ACC112 (cell line): ENCODE measurements around the gene SYNDIG1.

ENCODE experiments used
- H2AFZ ChIP-seq: fragments of 200-600 bp; sonication (generic); one replicate; pipeline ENCODE4 v1.6.0; 2017; ENCODE audit warnings: antibody characterized with exemption, low read length; ENCODE audit not compliant: unreplicated experiment
- H3K27ac ChIP-seq: fragments of 200-600 bp; sonication (generic); 2 replicates; pipeline ENCODE4 v1.5.1; 2014; ENCODE audit warnings: low read depth, mild to moderate bottlenecking, antibody characterized with exemption, low read length, moderate library complexity
- H3K27me3 ChIP-seq: fragments of 200-600 bp; sonication (generic); 2 replicates; pipeline ENCODE4 v1.6.1; 2014; ENCODE audit warnings: mild to moderate bottlenecking, antibody characterized with exemption, low read length, moderate library complexity, mixed read lengths; ENCODE audit not compliant: insufficient read depth
- H3K36me3 ChIP-seq: fragments of 200-600 bp; sonication (generic); 2 replicates; pipeline ENCODE4 v1.6.1; 2016; ENCODE audit warnings: mild to moderate bottlenecking, antibody characterized with exemption, low read length, moderate library complexity, mixed read lengths; ENCODE audit not compliant: insufficient read depth
- H3K4me1 ChIP-seq: fragments of 200-600 bp; sonication (generic); one replicate; pipeline ENCODE4 v1.6.1; 2016; ENCODE audit warnings: low read length, mixed read lengths; ENCODE audit not compliant: insufficient read depth, unreplicated experiment, control insufficient read depth
- H3K4me3 ChIP-seq: fragments of 200-600 bp; sonication (generic); 2 replicates; pipeline ENCODE4 v1.5.1; 2014; ENCODE audit warnings: mild to moderate bottlenecking, low read depth, low read length
- H3K79me2 ChIP-seq: fragments of 200-600 bp; sonication (generic); one replicate; pipeline ENCODE4 v1.6.0; 2016; ENCODE audit warnings: low read length; ENCODE audit not compliant: control insufficient read depth, unreplicated experiment, insufficient read depth

The SYNDIG1 gene

DNA sequence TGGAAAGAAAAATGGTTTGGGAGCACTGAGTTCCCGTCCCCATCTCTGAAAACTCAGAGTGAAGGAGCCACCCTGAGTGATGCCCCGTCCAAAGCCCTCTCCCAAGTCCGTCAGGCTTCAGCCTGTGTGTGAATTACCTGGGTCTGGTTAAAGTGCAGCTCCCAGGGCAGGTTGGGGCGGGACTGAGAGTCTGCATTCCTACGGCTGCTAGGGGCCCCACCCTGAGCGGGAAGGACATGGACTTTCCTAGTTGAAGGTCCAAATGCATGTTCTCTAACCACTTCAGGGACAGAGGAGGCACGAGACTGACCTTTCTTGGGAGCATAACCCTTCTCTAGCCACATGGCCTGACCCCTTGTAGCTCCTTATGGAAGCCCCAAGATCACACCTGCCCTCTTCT lies 97.2 kb downstream of the SYNDIG1 start:
- no peak overlapping the region for H3K27ac ChIP-seq
- no peaks in the 10 kb centered on the region for H3K4me1 ChIP-seq
- H3K79me2 ChIP-seq = no peaks in the 10 kb centered on the region
- no peaks in the 10 kb centered on the region for H3K27me3 ChIP-seq
- no peak overlapping the region for H3K4me3 ChIP-seq
- H3K36me3 ChIP-seq = no peaks in the 10 kb centered on the region
- no peak overlapping the region for H2AFZ ChIP-seq

DNA sequence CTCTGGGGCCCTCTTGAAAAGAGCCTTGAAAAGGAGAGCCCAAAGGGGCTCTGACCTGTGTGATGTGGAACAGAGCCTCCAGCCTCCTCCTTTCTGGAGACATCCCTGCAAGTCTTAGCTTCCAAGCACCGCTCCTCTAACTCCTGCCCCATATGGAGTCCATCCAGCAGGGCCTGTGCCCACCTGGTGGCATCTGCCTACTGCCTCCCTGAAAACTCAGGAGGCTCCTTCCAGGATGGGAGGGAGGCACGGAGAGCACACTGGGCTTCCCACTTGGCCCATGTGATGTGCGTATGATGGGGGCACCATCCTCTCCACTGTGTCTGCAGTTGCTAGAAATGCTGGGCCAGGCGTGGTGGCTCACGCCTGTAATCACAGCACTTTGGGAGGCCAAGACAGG lies 98.1 kb downstream of the SYNDIG1 start:
- Histone ChIP-seq H3K27me3 (no peaks in the 10 kb centered on the region), H3K4me1 (no peaks in the 10 kb centered on the region), H3K4me3 (no peak overlapping the region), H3K79me2 (no peaks in the 10 kb centered on the region), H2AFZ (no peak overlapping the region), H3K36me3 (no peaks in the 10 kb centered on the region), H3K27ac (no peak overlapping the region)

DNA sequence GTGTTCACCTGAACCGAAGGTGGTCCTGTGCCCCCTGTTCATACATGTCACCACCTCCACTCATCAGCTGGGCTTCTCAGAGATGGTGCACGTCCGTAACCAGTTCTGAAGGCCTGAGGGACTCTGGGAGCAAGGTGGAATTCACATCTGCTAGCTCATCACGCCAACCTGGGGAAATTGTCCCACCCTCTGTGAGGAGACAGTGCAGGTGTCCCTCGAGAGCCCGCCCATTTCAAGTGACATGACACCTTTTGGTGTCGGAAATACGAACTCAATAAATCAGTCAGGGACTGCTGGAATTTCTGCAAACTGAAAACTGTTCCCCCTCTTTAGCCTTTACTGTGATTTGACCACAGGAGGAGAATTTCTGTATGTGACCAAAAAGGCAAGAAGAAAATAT lies 99.4 kb downstream of the SYNDIG1 start:
- Histone ChIP-seq H2AFZ (no peak overlapping the region), H3K79me2 (no peaks in the 10 kb centered on the region), H3K36me3 (no peaks in the 10 kb centered on the region), H3K4me3 (no peak overlapping the region), H3K27me3 (no peaks in the 10 kb centered on the region), H3K27ac (no peak overlapping the region), H3K4me1 (no peaks in the 10 kb centered on the region)

DNA sequence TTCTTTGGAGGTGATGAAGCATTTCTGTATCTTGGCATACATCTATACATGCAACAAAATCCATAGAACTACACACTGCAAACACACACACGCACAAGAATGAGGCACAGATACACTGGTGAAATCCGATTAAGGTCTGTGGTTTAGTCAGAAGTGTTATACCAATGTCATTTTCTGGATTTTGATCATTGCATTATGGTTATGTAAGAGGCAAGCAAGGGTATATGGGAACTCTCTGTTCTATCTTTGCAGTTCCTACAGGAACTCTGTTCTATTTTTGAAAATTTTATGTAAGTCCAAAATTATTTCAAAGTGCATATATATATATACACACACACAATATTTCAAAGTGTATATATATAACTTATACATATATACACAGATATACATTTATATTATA lies 101.7 kb downstream of the SYNDIG1 start:
- Histone ChIP-seq H3K27ac (no peak overlapping the region), H2AFZ (no peak overlapping the region), H3K4me3 (no peak overlapping the region), H3K4me1 (no peaks in the 10 kb centered on the region), H3K27me3 (no peaks in the 10 kb centered on the region), H3K36me3 (no peaks in the 10 kb centered on the region), H3K79me2 (no peaks in the 10 kb centered on the region)

DNA sequence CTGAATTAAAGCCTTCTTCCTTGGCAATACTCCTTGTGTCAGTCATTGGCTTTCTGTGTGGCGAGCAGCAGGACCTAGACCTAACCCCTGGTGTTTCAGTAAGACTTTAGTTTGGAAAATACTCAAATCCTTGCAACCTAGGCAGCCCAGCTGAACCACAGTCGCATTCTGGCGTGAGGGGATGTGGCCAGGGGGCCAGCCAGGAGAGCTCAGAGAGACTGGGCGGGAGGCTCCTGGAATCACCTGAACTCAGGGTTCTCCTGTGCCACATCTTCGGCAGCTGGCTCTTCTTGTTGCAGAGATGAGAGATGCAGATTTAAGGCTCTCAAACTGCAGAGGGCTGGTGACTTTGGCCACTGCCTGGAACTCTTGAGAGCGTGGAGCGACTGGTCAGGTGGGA lies 102.7 kb downstream of the SYNDIG1 start:
- Histone ChIP-seq H3K27ac (no peak overlapping the region), H3K79me2 (no peaks in the 10 kb centered on the region), H2AFZ (no peak overlapping the region), H3K36me3 (no peaks in the 10 kb centered on the region), H3K4me1 (no peaks in the 10 kb centered on the region), H3K4me3 (no peak overlapping the region), H3K27me3 (no peaks in the 10 kb centered on the region)

DNA sequence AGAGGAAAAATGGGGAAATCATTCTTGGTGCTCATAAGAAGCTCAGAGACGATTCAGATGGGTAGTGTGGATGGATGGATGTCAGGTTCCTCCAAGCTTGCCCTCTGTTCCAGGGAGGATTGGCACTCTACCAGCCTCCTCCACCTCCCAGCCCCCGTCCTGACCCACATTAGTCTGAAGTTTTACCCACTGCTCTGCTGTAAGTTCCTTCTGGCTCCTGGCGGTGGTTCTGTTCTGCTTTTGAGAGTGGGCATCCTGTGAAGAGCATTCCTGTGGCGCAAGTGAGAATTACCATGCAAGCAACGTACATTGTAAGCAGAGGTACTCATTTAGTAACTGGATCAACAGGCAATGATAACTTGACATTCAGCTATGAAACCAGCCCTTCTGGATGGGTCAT lies 103.4 kb downstream of the SYNDIG1 start:
- no peaks in the 10 kb centered on the region for H3K79me2 ChIP-seq
- H3K4me3 ChIP-seq = no peak overlapping the region
- H2AFZ ChIP-seq = no peak overlapping the region
- H3K27ac ChIP-seq = no peak overlapping the region
- no peaks in the 10 kb centered on the region for H3K36me3 ChIP-seq
- H3K4me1 ChIP-seq = no peaks in the 10 kb centered on the region
- H3K27me3 ChIP-seq = no peaks in the 10 kb centered on the region

DNA sequence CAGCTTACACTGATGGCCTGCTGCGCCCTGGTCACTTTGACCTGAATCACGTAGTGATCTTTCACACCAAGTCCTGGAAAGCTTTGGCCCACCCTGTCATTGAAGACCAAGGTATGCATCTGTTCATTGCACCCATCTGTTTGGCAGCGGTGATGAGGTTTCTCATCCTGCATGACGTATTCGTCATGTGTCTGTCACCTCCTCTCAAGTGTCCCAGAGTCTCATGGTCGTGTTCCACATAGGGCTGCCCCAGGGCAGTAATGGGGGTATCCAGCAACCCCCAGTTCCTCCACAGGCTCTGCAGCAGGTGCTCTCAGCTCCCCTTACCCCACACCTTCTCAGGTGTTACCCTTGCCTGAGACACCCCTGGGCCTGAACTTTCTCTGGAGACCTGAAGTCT lies 104.1 kb downstream of the SYNDIG1 start:
- Histone ChIP-seq H3K36me3 (no peaks in the 10 kb centered on the region), H3K27me3 (no peaks in the 10 kb centered on the region), H3K79me2 (no peaks in the 10 kb centered on the region), H2AFZ (no peak overlapping the region), H3K27ac (no peak overlapping the region), H3K4me3 (no peak overlapping the region), H3K4me1 (no peaks in the 10 kb centered on the region)

DNA sequence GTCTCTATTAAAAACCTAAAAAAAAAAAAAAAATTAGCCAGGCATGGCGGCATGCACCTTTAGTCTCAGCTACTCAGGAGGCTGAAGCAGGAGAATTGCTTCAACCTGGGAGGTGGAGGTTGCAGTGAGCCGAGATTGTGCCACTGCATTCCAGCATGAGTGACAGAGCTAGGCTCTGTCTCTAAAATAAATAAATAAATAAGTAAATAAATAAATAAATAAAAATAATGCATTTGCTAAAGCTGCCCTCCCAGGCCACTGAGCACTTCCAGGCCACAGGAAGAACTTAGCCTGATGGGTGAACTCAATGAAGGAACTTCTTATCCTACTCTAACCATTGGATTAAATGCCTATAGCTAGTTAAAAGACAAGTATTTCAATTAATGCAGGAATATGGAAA lies 104.9 kb downstream of the SYNDIG1 start:
- Histone ChIP-seq H3K79me2 (no peaks in the 10 kb centered on the region), H3K27me3 (no peaks in the 10 kb centered on the region), H2AFZ (no peak overlapping the region), H3K36me3 (no peaks in the 10 kb centered on the region), H3K4me1 (no peaks in the 10 kb centered on the region), H3K27ac (no peak overlapping the region), H3K4me3 (no peak overlapping the region)

DNA sequence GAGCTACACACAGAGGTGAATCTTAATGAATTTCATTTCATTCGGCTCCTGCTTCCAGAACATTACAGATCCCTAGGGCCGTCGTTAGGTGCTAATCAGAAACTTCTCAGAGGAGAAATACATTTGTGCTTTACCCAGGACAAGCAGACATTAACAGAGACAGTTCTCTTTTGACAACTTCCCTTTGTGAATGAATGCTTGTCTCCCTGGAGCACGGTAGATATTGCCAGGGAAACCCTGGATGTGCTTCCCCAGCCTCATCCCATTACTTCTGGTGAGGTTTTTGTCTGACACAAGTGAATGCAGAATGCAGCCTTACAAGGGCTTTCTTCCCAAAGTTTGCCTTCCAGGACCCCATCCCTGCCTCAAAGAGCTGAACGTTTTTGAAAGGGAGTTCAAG lies 105.4 kb downstream of the SYNDIG1 start:
- H2AFZ ChIP-seq = no peak overlapping the region
- no peak overlapping the region for H3K27ac ChIP-seq
- no peaks in the 10 kb centered on the region for H3K4me1 ChIP-seq
- H3K36me3 ChIP-seq = no peaks in the 10 kb centered on the region
- no peak overlapping the region for H3K4me3 ChIP-seq
- H3K27me3 ChIP-seq = no peaks in the 10 kb centered on the region
- no peaks in the 10 kb centered on the region for H3K79me2 ChIP-seq

DNA sequence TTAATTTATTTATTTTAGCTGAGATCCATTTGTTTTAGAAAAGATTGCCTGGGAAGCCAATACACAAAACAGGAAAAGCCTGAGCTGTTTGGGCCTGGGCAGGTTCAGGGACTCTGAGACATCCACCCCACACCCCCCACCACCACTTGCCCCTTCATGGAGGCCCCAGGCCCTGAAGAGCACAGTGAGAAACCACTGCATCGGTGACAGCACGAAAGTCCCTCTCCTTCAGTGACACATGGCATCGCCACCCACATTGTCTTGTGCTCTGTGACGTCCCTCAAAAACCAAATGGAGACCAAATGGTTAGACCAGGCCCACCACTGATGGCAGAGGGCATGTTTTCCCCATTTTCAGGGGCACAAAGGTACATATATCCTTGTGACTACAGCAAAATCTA lies 106.4 kb downstream of the SYNDIG1 start:
- Histone ChIP-seq H3K27ac (no peak overlapping the region), H3K4me1 (no peaks in the 10 kb centered on the region), H3K79me2 (no peaks in the 10 kb centered on the region), H3K4me3 (no peak overlapping the region), H2AFZ (no peak overlapping the region), H3K27me3 (no peaks in the 10 kb centered on the region), H3K36me3 (no peaks in the 10 kb centered on the region)

DNA sequence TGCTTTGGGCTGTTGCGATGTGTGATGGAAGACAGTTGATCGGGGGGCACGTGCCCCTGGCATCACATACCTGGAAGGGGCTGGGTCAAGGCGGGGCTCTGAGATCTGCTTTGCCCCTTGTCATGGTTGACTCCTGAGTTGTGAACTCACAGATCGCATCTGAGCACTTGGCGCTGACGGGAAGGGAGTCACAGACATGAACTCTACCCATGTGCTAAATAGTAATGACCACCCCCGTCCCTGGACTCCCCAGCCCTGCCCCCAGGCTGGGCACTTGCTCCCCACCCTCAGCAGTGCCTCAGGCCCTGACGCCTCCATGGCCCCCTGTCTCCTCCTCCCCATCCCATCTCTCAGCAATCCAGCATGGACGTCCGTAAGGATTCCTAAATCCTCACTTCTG lies 107.0 kb downstream of the SYNDIG1 start:
- H3K27ac ChIP-seq = no peak overlapping the region
- no peak overlapping the region for H3K4me3 ChIP-seq
- no peak overlapping the region for H2AFZ ChIP-seq
- H3K27me3 ChIP-seq = no peaks in the 10 kb centered on the region
- H3K4me1 ChIP-seq = no peaks in the 10 kb centered on the region
- no peaks in the 10 kb centered on the region for H3K79me2 ChIP-seq
- no peaks in the 10 kb centered on the region for H3K36me3 ChIP-seq
